ENCODE data around the gene PCDHAC1. TPM values are rescaled to one million over a fixed set of nuclear protein-coding genes. Genes with fewer than 3 reads are reported as not detected.

The PCDHAC1 gene
- total and polyA plus RNA-seq, 2 donors (not counting 3 experiments of a cell fraction or from before 2014, with no cell fraction given) = not detected

DNA sequence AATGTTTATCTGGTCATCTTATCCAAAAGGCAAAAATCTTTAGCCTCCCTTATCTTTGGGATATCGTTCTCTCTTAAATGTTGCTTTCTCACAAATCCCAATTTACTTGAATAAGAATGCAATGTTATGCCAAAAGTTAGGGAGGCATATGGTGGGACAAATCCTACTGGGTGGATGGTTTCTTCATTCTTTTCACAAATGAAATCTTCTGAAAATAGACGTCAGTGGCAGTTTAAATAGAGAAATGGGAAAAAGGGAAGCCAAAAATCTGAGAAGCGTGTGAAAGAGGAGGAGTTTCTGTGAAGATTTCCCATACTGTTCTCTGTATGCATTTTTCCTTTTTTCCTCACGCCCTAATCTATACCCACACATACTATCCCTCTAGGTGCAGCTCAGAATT lies 2.5 kb upstream of the PCDHAC1 start:
- no peak for DNase-seq (ENCODE audit: low read depth, low spot score)
- peaks cover 2% of the 10 kb centered on the region for H3K4me1 ChIP-seq (ENCODE audit: control insufficient read depth, extremely low read depth, insufficient read depth, low read length)
- H3K27me3 ChIP-seq (ENCODE audit: control insufficient read depth in 2 of 2, insufficient read depth in 2 of 2, low read length in 2 of 2) = peaks cover 18 to 20% of the 10 kb centered on the region in 2 experiments
- no peak for FAIRE-seq
- no peaks in the 10 kb centered on the region for H3K9me1 ChIP-seq (replicated peaks; ENCODE audit: control insufficient read depth, extremely low read depth, insufficient read depth, low read length)
- H3K79me2 ChIP-seq (ENCODE audit: control insufficient read depth, insufficient read depth, low read length) = no peaks in the 10 kb centered on the region
- H3K9ac ChIP-seq (replicated peaks; ENCODE audit: extremely low read depth, insufficient read depth, low read length) = no peak overlapping the region
- no peaks in the 10 kb centered on the region for H3K36me3 ChIP-seq (ENCODE audit: control insufficient read depth in 2 of 2, extremely low read depth in 1 of 2, insufficient read depth in 2 of 2, low read length in 2 of 2)
- dilution Hi-C loops (cut with MboI; ENCODE audit: extremely low pct_ligation_motif_present, low sequenced_read_pairs) (no loop called here), intact Hi-C loops (cut with micrococcal nuclease) (no loop called here)
- TF ChIP-seq, protein P1, sequence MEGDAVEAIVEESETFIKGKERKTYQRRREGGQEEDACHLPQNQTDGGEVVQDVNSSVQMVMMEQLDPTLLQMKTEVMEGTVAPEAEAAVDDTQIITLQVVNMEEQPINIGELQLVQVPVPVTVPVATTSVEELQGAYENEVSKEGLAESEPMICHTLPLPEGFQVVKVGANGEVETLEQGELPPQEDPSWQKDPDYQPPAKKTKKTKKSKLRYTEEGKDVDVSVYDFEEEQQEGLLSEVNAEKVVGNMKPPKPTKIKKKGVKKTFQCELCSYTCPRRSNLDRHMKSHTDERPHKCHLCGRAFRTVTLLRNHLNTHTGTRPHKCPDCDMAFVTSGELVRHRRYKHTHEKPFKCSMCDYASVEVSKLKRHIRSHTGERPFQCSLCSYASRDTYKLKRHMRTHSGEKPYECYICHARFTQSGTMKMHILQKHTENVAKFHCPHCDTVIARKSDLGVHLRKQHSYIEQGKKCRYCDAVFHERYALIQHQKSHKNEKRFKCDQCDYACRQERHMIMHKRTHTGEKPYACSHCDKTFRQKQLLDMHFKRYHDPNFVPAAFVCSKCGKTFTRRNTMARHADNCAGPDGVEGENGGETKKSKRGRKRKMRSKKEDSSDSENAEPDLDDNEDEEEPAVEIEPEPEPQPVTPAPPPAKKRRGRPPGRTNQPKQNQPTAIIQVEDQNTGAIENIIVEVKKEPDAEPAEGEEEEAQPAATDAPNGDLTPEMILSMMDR (IDR thresholded peaks at IDR 0.05; ENCODE audit: extremely low read depth in 1 of 2, insufficient read depth in 1 of 2, low read depth in 1 of 2, low read length in 2 of 2) = no peak
- no peak for TF ChIP-seq FOS (IDR thresholded peaks at IDR 0.05; ENCODE audit: borderline replicate concordance, insufficient read depth, low read length)
- no peak for TF ChIP-seq EZH2 (IDR thresholded peaks at IDR 0.05; ENCODE audit: borderline replicate concordance, low read depth, low read length, severe bottlenecking)
- no peak for TF ChIP-seq MYC (IDR thresholded peaks at IDR 0.05; ENCODE audit: low read depth, low read length)
- no peak for TF ChIP-seq POLR2A (IDR thresholded peaks at IDR 0.05; ENCODE audit: low read depth, low read length)
- TF ChIP-seq, protein P2, sequence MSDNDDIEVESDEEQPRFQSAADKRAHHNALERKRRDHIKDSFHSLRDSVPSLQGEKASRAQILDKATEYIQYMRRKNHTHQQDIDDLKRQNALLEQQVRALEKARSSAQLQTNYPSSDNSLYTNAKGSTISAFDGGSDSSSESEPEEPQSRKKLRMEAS (IDR thresholded peaks at IDR 0.05; ENCODE audit: insufficient read depth, insufficient read length) = no peak
- TF ChIP-seq JUN (IDR thresholded peaks at IDR 0.05; ENCODE audit: borderline replicate concordance, insufficient read depth, insufficient read length, low read depth) = no peak
- no peak for TF ChIP-seq GATA2 (IDR thresholded peaks at IDR 0.05; ENCODE audit: insufficient read depth, insufficient read length, low read depth, low read length)
- no peak for TF ChIP-seq POLR2AphosphoS5 (IDR thresholded peaks at IDR 0.05; ENCODE audit: insufficient read depth, low read depth, low read length)
- H2AFZ ChIP-seq (ENCODE audit: low read depth, low read length) = no peak overlapping the region
- H4K20me1 ChIP-seq (replicated peaks; ENCODE audit: control insufficient read depth, extremely low read depth, insufficient read depth, low read length) = no peaks in the 10 kb centered on the region
- H3K27ac ChIP-seq (ENCODE audit: insufficient read depth, low read depth, low read length) = no peak overlapping the region
- H3K9me3 ChIP-seq (replicated peaks; ENCODE audit: control insufficient read depth, insufficient read depth, low read length) = no peaks in the 10 kb centered on the region
- CTCF ChIA-PET = no interaction called here
- H3K4me3 ChIP-seq (replicated peaks in 1 of 3; ENCODE audit: insufficient read depth in 1 of 3, low read depth in 1 of 3, low read length in 3 of 3) = no peak overlapping the region
- H3K4me2 ChIP-seq (ENCODE audit: insufficient read depth, low read length) = no peak overlapping the region
- BruUV-seq (replicated peaks) = no TSS peak
- POLR2A ChIA-PET = no interaction called here

Measured in endothelial cell of umbilical vein (primary cell).